H9 (cell line): Measurements from ENCODE around the gene ROPN1L. TPM values are rescaled to one million over a fixed set of nuclear protein-coding genes. Genes with fewer than 3 reads are reported as not detected.

Experiments used
- DNase-seq: peaks from one replicate; pipeline ENCODE4 v3.0.0-alpha.2; 2017
- H2AFZ ChIP-seq: one replicate; pipeline ENCODE4 v1.6.1; 2013; ENCODE audit warnings: mild to moderate bottlenecking, low read length, control low read depth, moderate library complexity
- H2AK5ac ChIP-seq: 2 replicates; pipeline ENCODE4 v1.6.1; 2013; ENCODE audit warnings: low read length, control low read depth, mixed read lengths; ENCODE audit not compliant: insufficient read length
- H2BK120ac ChIP-seq: one replicate; pipeline ENCODE4 v1.6.1; 2013; ENCODE audit warnings: low read depth, mild to moderate bottlenecking, low read length, control low read depth, inconsistent platforms; ENCODE audit not compliant: poor library complexity, severe bottlenecking
- H2BK12ac ChIP-seq: 2 replicates; pipeline ENCODE4 v1.6.1; 2013; ENCODE audit warnings: low read length, control low read depth, mixed read lengths, low read depth; ENCODE audit not compliant: insufficient read length
- H2BK15ac ChIP-seq: 2 replicates; pipeline ENCODE4 v1.6.1; 2013; ENCODE audit warnings: low read depth, low read length, control low read depth
- H2BK20ac ChIP-seq: one replicate; pipeline ENCODE4 v1.6.1; 2013; ENCODE audit warnings: low read depth, mild to moderate bottlenecking, low read length, control low read depth, inconsistent platforms; ENCODE audit not compliant: poor library complexity, severe bottlenecking
- H2BK5ac ChIP-seq: 2 replicates; pipeline ENCODE4 v1.6.1; 2013; ENCODE audit warnings: low read length, control low read depth, mixed read lengths; ENCODE audit not compliant: insufficient read length
- H3K14ac ChIP-seq: 2 replicates; pipeline ENCODE4 v1.6.1; 2013; ENCODE audit warnings: low read length, control low read depth; ENCODE audit not compliant: insufficient read depth
- H3K18ac ChIP-seq: 2 replicates; pipeline ENCODE4 v1.6.1; 2013; ENCODE audit warnings: low read depth, mild to moderate bottlenecking, mixed read lengths, low read length, control low read depth; ENCODE audit not compliant: insufficient read length
- H3K23ac ChIP-seq: 2 replicates; pipeline ENCODE4 v1.6.1; 2013; ENCODE audit warnings: low read length, control low read depth, mixed read lengths, low read depth; ENCODE audit not compliant: insufficient read length
- H3K23me2 ChIP-seq: 2 replicates; pipeline ENCODE4 v1.6.1; 2013; ENCODE audit warnings: low read depth, mild to moderate bottlenecking, mixed read lengths, low read length, control low read depth; ENCODE audit not compliant: insufficient read length, poor library complexity, severe bottlenecking
- H3K27ac ChIP-seq: 2 replicates; pipeline ENCODE4 v1.5.1; 2013; ENCODE audit warnings: low read length, control low read depth, mixed read lengths, low read depth; ENCODE audit not compliant: insufficient read length
- H3K27me3 ChIP-seq: 2 replicates; pipeline ENCODE4 v1.6.1; 2013; ENCODE audit warnings: low read length, control low read depth, inconsistent platforms; ENCODE audit not compliant: insufficient read depth
- H3K4ac ChIP-seq: 2 replicates; pipeline ENCODE4 v1.6.1; 2013; ENCODE audit warnings: low read depth, mild to moderate bottlenecking, control low read depth, inconsistent platforms, low read length, moderate library complexity
- H3K4me1 ChIP-seq: 2 replicates; pipeline ENCODE4 v1.6.1; 2013; ENCODE audit warnings: low read length, control low read depth, inconsistent platforms; ENCODE audit not compliant: insufficient read depth
- H3K4me2 ChIP-seq: 2 replicates; pipeline ENCODE4 v1.6.1; 2013; ENCODE audit warnings: low read length, control low read depth, mixed read lengths; ENCODE audit not compliant: insufficient read length, insufficient read depth
- H3K56ac ChIP-seq: 2 replicates; pipeline ENCODE4 v1.6.1; 2013; ENCODE audit warnings: low read depth, mild to moderate bottlenecking, mixed read lengths, low read length, control low read depth; ENCODE audit not compliant: insufficient read length
- H3K79me1 ChIP-seq: 2 replicates; pipeline ENCODE4 v1.6.1; 2013; ENCODE audit warnings: low read depth, mild to moderate bottlenecking, moderate library complexity, low read length, control low read depth, inconsistent platforms; ENCODE audit not compliant: insufficient read depth, poor library complexity, severe bottlenecking
- H3K79me2 ChIP-seq: 2 replicates; pipeline ENCODE4 v1.6.1; 2013; ENCODE audit warnings: low read length, control low read depth, inconsistent platforms; ENCODE audit not compliant: insufficient read depth
- H3K9ac ChIP-seq: 2 replicates; pipeline ENCODE4 v1.6.1; 2013; ENCODE audit warnings: low read length, control low read depth, mixed read lengths; ENCODE audit not compliant: insufficient read length; ENCODE audit errors: extremely low read depth
- H3K9me3 ChIP-seq: one replicate; pipeline ENCODE4 v1.6.1; 2013; ENCODE audit warnings: low read depth, low read length, inconsistent platforms; ENCODE audit not compliant: control insufficient read depth
- H3T11ph ChIP-seq: one replicate; pipeline ENCODE4 v1.6.1; 2013; ENCODE audit warnings: mild to moderate bottlenecking, low read length, control low read depth, inconsistent platforms
- H4K20me1 ChIP-seq: one replicate; pipeline ENCODE4 v1.6.1; 2013; ENCODE audit not compliant: control insufficient read depth, insufficient read length, insufficient read depth
- H4K5ac ChIP-seq: 2 replicates; pipeline ENCODE4 v1.6.1; 2013; ENCODE audit warnings: low read depth, mild to moderate bottlenecking, mixed read lengths, low read length, control low read depth; ENCODE audit not compliant: insufficient read length
- H4K8ac ChIP-seq: replicated peaks from 2 replicates; pipeline ENCODE4 v1.6.1; 2013; ENCODE audit warnings: low read length, control low read depth, mixed read lengths, low read depth; ENCODE audit not compliant: insufficient read length
- H4K91ac ChIP-seq: 2 replicates; pipeline ENCODE4 v1.6.1; 2013; ENCODE audit warnings: low read depth, mild to moderate bottlenecking, moderate library complexity, mixed read lengths, low read length, control low read depth; ENCODE audit not compliant: insufficient read length
- H3K27ac Mint-ChIP-seq, 3 experiments: 2 replicates in 2 of 3; 3 replicates in 1 of 3; pipeline ENCODE4 v1.8.0; 2020 to 2021; ENCODE audit warnings: mixed read lengths in 3 of 3, mild to moderate bottlenecking in 1 of 3, moderate library complexity in 1 of 3
- H3K27me3 Mint-ChIP-seq: 2 replicates; pipeline ENCODE4 v1.8.0; 2021; ENCODE audit warnings: low read depth, mild to moderate bottlenecking, moderate library complexity, mixed read lengths
- H3K36me3 Mint-ChIP-seq, 3 experiments: 2 replicates in 2 of 3; 3 replicates in 1 of 3; pipeline ENCODE4 v1.8.0; 2020 to 2021; ENCODE audit warnings: low read depth in 3 of 3, mixed read lengths in 3 of 3; ENCODE audit not compliant: insufficient read depth in 1 of 3
- H3K4me1 Mint-ChIP-seq, 2 experiments: 2 replicates each; pipeline ENCODE4 v1.8.0; 2020; ENCODE audit warnings: mixed read lengths in 2 of 2
- H3K4me3 Mint-ChIP-seq, 2 experiments: 2 replicates in 1 of 2; 3 replicates in 1 of 2; pipeline ENCODE4 v1.8.0; 2020 to 2021; ENCODE audit warnings: mild to moderate bottlenecking in 2 of 2, mixed read lengths in 2 of 2, moderate library complexity in 1 of 2
- H3K9me3 Mint-ChIP-seq, 2 experiments: 2 replicates in 1 of 2; 3 replicates in 1 of 2; pipeline ENCODE4 v1.8.0; 2020; ENCODE audit warnings: mild to moderate bottlenecking in 2 of 2, mixed read lengths in 2 of 2, moderate library complexity in 1 of 2
- CTCF ChIP-seq: fragments of 200-600 bp; sonication (generic); conservative IDR thresholded peaks from 3 replicates; pipeline ENCODE4 v1.8.0; 2021; ENCODE audit warnings: antibody characterized with exemption, mild to moderate bottlenecking
- WGBS: extraction: QIAGEN DNeasy Blood & Tissue Kit; methylation state at CpG from one replicate; pipeline ENCODE4 v1.1.7; 2013; ENCODE audit warnings: missing lambda C conversion rate, low lambda C conversion rate, mixed read lengths; ENCODE audit not compliant: insufficient read length; ENCODE audit errors: extremely low coverage; 5-methylcytosine and 5-hydroxymethylcytosine counted together
- total RNA-seq: library from RNA; stranded (reverse); gene quantifications from 2 replicates; pipeline ENCODE4 v1.2.1, GENCODE V29; 2021

ROPN1L gene
- total RNA-seq, 1 experiment from 2014 or later: 0.37 TPM

- H3K23ac ChIP-seq: no peak overlapping the region
- Mint-ChIP-seq H3K4me3 (no peak overlapping the region), H3K27me3 (no peaks in the 10 kb centered on the region; the same call in none of the 2 replicates), H3K4me1 (peaks cover 19 to 30% of the 10 kb centered on the region in 2 experiments), H3K9me3 (peaks cover 0 to 2% of the 10 kb centered on the region in 2 experiments; a peak in 1 of 5 replicates), H3K36me3 (0 out of 7 replicates have a peak, but pooled peaks cover 0 to 2% (median 0%) of the 10 kb centered on the region in 3 experiments), H3K27ac (no peak overlapping the region)
- no peak overlapping the region for H3T11ph ChIP-seq
- H2AK5ac ChIP-seq: no peak overlapping the region
- no peak overlapping the region for H4K5ac ChIP-seq
- H2BK5ac ChIP-seq: no peak overlapping the region
- H4K20me1 ChIP-seq: no peaks in the 10 kb centered on the region
- DNase-seq: no peak
- H4K91ac ChIP-seq: no peak overlapping the region
- no peak overlapping the region for H3K14ac ChIP-seq
- H3K4ac ChIP-seq: no peak overlapping the region
- H2BK12ac ChIP-seq: no peak overlapping the region
- H3K18ac ChIP-seq: no peak overlapping the region
- H3K9me3 ChIP-seq: no peaks in the 10 kb centered on the region
- H3K4me1 ChIP-seq: no peaks in the 10 kb centered on the region
- no peak overlapping the region for H3K56ac ChIP-seq
- H3K27ac ChIP-seq: no peak overlapping the region
- H2BK20ac ChIP-seq: no peak overlapping the region
- no peak overlapping the region for H3K4me2 ChIP-seq
- H4K8ac ChIP-seq: no peak overlapping the region
- H3K79me2 ChIP-seq: no peaks in the 10 kb centered on the region
- TF ChIP-seq CTCF: no peak
- H3K23me2 ChIP-seq: no peaks in the 10 kb centered on the region
- no peaks in the 10 kb centered on the region for H3K27me3 ChIP-seq
- WGBS: no CpG with 5 or more reads among the region's 8 CpGs
- no peak overlapping the region for H2BK15ac ChIP-seq
- no peak overlapping the region for H2BK120ac ChIP-seq
- no peak overlapping the region for H3K9ac ChIP-seq
- no peaks in the 10 kb centered on the region for H3K79me1 ChIP-seq
- no peak overlapping the region for H2AFZ ChIP-seq
Observed at GRCh38 chr5:10505517-10506095, 63.9 kb downstream of the ROPN1L start.
